Myocyte (in vitro differentiated cells): ENCODE results near the gene SUMO4. TPM values are rescaled to one million over a fixed set of nuclear protein-coding genes. Genes with fewer than 3 reads are reported as not detected.

ENCODE experiments used
- DNase-seq: peaks from one replicate; pipeline ENCODE4 v3.0.0-alpha.2; 2012; ENCODE audit warnings: low read depth
- polyA plus RNA-seq: library from polyadenylated mRNA; unstranded; fragments of >200 nt; gene quantifications from one replicate; pipeline ENCODE4 v1.2.1, GENCODE V29; 2012; ENCODE audit warnings: missing spikeins
- total RNA-seq: library from RNA; depleted of rRNA; stranded (reverse); fragments of >200 nt; gene quantifications from 2 replicates; pipeline ENCODE4 v1.2.3, GENCODE V29; 2014

The SUMO4 gene
- 0.52 and 0.59 TPM in 2 replicates for total RNA-seq
- 0.25 TPM for polyA plus RNA-seq

DNA sequence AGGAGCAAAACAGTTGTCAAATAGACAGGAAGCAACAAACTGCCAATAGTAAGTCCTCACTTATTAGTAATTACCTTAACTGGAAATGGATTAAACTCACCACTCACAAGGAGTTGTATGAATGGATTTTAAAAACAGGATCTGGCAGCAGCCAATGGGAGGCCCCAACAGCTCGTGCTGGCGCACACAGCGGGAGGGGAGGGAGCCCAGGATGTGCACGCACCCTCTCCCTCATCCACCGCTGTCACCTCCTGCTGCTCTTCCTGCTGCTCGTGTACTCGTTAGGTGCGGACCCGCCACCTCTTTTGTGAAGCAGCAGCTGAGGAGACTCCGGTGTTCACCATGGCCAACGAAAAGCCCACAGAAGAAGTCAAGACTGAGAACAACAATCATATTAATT lies at the start of gene SUMO4:
SUMO4 (plus strand) TSS at position 213 of the 400 bp plus-strand sequence; CDS start at position 343, 130 bp downstream.
- no peak for DNase-seq

GRCh38 chr6:149354009-149354408 lies 46.1 kb upstream of the SUMO4 start:
- DNase-seq = no peak

GRCh38 chr6:149356081-149356750 lies 43.8 kb upstream of the SUMO4 start:
- no peak for DNase-seq

- DNase-seq = no peak
Observed at GRCh38 chr6:149357726-149358538, 42.1 kb upstream of the SUMO4 start.

DNA sequence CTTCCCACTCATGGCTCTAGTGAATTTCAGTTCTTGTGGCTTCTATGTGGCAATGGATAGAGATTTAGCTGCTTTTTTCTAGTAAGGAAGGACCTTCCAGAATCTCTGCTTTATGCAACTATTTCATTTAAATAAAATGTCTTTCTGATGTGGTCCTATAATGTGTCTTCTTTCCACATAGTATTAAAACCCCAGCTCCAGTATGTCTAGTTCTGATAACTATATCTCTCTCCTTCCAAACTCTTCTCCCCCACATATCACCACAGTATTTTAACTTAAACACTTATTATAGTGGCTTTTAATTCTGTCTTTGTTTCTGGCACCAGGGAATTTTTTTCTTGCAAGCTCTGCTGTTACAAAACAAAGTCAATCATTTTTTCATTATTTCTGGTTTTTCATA lies 40.6 kb upstream of the SUMO4 start:
- no peak for DNase-seq

DNA sequence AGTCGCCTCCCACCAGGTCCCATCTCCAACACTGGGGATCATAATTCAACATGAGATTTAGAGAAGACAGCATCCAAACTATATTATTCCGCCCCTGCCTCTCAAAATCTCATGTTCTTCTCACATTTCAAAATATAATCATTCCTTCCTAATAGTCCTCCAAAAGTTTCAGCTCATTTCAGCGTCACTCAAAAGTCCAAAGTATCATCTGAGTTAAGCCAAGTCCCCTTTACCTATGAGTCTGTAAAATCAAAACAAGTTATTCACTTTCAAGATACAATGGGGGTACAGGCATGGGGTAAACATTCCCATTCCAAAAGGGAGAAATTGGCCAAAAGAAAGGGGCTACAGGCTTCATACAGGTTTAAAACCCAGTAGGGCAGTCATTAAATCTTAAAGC lies 39.5 kb upstream of the SUMO4 start:
- no peak for DNase-seq

DNA sequence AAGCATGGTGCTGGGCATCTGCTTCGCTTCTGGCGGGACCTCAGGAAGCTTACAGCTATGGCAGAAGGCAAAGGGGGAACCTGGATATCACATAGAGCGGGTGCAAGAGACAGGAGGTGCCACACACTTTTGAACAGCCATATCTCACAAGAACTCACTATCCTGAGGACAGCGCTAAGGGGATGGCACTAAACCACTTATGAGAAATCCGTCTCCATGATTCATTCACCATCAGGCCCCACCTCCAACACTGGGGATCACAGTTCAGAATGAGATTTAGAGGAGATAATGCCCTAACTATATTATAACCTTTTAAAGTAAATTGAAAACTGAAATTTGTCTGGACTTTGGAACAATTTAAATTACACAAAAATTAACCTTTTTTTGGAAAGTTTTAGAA lies 37.8 kb upstream of the SUMO4 start:
- DNase-seq = no peak

DNA sequence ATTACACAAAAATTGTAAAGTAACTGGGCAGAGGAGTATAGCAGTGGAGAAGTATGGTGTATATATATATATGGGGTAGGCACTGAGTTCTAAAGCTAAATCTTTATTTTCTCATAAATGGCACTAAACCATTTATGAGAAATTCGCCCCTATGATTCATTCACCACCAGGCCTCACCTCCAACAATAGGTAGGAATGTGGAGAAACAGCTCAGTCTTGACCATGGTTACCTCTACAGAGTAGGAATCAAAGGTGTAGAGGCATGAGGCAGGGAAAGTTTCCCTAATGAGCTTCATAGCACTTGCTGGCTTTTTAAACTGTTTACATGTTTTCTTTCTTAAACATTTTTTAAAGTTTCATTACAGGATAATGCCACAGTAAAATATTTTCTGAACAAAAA lies 36.9 kb upstream of the SUMO4 start:
- no peak for DNase-seq

DNA sequence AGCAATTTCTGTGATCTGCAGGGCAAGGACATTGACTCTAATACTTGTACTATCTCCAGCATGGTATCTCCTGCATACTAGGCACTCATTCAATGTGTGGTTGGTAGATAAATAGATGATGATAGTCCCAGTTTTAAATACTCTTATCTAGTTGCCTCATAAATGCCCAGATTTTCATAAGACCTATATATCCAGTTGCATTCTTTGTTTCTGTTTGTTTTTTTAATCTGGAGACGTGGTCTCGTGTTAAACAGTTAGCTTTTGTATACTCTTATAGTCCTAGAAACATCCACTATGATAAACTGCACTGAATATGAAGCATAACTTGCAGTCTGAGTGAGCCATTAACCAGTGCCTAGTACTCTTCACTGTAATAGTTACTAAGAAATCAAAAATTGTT lies 35.5 kb upstream of the SUMO4 start:
- DNase-seq = no peak

DNA sequence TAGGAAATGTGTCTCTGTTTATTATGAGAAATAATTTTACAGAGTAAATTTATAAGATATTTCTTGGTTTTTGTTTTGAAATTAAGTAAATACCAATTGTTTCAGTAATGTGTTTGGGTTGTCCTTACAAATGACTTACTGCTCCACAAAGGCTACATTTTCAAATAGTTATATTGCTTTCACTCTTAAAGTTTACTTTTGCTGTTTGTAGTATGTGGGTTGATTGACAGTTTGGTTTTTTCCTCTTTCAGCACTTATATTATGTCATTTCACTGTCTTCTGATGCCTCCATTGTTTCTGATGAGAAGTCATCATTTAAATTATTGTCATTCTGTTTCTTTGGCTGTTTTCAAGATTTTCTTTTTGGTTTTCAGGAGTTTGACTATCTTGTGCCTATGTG lies 34.9 kb upstream of the SUMO4 start:
- no peak for DNase-seq

DNA sequence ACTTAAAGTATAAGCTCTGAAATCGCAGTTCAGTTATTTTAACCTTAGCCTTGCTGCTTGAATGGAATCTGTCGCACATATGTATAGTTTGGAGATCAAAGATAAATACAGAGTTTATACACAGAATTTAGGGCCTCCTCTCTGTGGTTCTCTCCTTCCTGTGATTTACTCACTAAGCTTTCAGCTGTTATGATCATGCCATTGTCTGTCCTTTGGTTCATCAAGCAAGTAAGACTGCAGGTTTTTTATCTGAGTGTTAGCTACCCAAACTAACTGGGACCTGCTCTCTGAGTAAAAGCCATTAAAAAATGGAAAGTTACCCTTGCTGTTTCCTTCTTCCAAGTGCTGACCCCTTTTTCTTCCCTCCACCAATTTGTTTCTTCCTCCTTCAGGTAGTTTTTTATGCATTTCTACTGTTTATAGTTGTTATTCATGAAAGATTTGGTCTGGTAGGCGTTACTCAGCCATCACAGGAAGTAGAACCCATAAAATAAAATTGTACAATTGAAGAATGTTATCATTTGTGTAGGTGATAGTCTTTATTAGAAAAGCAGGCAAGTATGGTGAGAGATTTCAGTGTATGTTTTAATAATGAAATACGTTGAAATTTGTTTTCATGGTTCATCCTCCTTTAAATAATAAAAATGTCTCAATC lies 33.7 kb upstream of the SUMO4 start:
- peak; percentile 35 for DNase-seq

- DNase-seq = peak; percentile 9
Observed at GRCh38 chr6:149368065-149368464, 32.0 kb upstream of the SUMO4 start.

DNA sequence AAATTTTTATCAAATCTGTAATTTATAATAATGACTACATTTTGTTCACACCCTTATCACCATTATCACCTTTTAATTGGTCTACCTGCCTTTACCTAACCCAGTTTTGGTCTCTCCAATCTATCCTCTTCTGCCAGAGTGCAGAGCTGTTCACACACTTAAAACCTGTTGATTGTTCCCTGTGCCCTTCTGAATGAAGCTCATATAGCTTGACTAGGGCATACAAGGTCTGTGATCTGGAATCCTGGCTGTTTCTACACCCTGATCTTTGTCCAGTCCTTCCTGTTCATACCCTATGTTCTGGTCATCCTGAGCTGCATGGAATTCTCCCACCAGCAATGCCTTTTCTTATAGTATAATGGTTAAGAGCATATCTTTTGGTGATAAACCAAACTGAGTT lies 28.9 kb upstream of the SUMO4 start:
- DNase-seq = no peak

GRCh38 chr6:149372062-149372461 lies 28.0 kb upstream of the SUMO4 start:
- no peak for DNase-seq

- no peak for DNase-seq
Observed at GRCh38 chr6:149373511-149373910, 26.6 kb upstream of the SUMO4 start.

DNA sequence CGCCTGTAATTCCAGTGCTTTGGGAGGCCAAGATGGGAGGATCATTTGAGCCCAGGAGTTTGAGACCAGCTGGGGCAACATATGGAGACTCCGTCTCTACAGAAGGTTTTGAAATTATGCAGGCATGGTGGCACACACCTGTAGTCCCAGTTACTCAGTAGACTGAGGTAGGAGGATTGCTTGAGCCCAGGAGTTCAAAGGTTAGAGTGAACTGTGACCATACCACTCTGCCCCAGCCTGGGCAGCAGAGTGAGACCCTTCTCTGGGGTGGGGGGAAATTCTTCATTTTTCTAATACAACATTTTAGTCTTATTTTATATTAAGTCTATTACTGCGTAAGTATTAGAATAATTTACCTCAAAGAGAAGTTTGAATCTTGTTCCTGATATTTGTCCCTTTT lies 20.1 kb upstream of the SUMO4 start:
- no peak for DNase-seq

DNA sequence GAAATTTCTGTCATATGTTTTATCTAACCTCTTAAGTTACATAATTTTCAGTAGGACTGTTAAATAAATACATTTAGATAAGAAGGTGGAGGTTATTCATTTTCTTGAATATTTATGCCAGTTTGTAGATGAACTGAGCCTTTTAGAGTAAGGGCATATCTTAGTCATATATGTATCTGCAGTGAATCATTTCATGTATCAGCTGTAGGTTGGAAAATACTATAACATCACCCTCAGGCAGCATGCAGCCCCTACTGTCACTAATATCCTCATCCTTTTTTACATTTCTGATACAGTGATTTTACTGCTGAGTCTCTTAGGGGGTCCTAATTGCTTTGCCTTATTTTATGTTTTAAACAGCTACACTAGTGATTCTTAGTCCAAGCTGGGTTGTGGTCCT lies 19.5 kb upstream of the SUMO4 start:
- DNase-seq = no peak

- no peak for DNase-seq
Observed at GRCh38 chr6:149383371-149383770, 16.7 kb upstream of the SUMO4 start.

- DNase-seq = no peak
Observed at GRCh38 chr6:149384464-149384863, 15.6 kb upstream of the SUMO4 start.

DNA sequence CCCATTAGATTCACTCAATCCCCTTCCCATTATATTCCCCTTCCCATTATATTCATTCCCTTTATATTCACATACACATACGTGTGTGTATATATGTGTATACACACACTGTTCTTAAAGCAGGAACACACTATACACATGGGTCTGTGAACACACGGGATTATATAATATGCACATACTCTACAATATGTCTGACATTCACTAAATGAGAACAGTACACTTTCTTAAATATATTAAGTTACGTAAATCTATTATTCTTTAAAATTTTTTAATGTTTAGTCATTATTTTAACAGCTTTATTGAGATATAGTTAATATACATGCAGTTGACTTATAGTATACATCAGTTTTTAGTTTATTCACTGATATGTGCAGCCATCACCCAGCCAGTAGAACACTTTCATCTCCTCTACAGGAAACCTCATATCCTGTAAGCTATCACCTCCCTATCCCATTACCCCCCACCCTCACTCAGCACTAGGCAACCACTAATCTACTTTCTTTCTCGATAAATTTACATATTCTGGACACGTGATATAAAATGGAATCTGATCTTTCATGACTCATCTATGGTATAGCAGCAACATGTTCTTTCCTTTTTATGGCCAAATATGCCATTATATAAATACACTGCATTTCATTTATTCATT lies 13.9 kb upstream of the SUMO4 start:
- no peak for DNase-seq

- no peak for DNase-seq
Observed at GRCh38 chr6:149387779-149388512, 12.1 kb upstream of the SUMO4 start.
